DOHH2 (cell line): Measurements from ENCODE around the gene ZNF444.
"Not testable (repeated sequence)": the region's sequence is repeated elsewhere in the genome, so short reads cannot be mapped to it uniquely, and the experiment has no call there.

ENCODE experiments used
- H3F3A ChIP-seq: fragments of 200-600 bp; sonication (generic), shearing (Covaris generic); 2 replicates; pipeline ENCODE4 v1.6.0; 2016; ENCODE audit warnings: antibody characterized with exemption, mild to moderate bottlenecking; ENCODE audit not compliant: control insufficient read depth, insufficient read depth
- H3K27ac ChIP-seq: fragments of 200-600 bp; sonication (generic); 2 replicates; pipeline ENCODE4 v1.5.1; 2014; ENCODE audit warnings: low read depth, mild to moderate bottlenecking, low read length, moderate library complexity
- H3K27me3 ChIP-seq: fragments of 200-600 bp; sonication (generic); 2 replicates; pipeline ENCODE4 v1.6.1; 2014; ENCODE audit warnings: mild to moderate bottlenecking, low read length, mixed read lengths; ENCODE audit not compliant: control insufficient read depth
- H3K36me3 ChIP-seq: fragments of 200-600 bp; sonication (generic); 2 replicates; pipeline ENCODE4 v1.6.1; 2014; ENCODE audit warnings: mild to moderate bottlenecking, low read length, moderate library complexity, mixed read lengths; ENCODE audit not compliant: control insufficient read depth
- H3K4me1 ChIP-seq: fragments of 200-600 bp; sonication (generic); 2 replicates; pipeline ENCODE4 v1.6.1; 2014; ENCODE audit warnings: mild to moderate bottlenecking, low read length, mixed read lengths; ENCODE audit not compliant: control insufficient read depth
- H3K4me2 ChIP-seq: fragments of 200-600 bp; sonication (generic); 2 replicates; pipeline ENCODE4 v1.6.0; 2014; ENCODE audit warnings: mild to moderate bottlenecking, low read length, moderate library complexity
- H3K4me3 ChIP-seq: fragments of 200-600 bp; sonication (generic); 2 replicates; pipeline ENCODE4 v1.5.1; 2014; ENCODE audit warnings: mild to moderate bottlenecking, low read length, mixed read lengths
- H3K79me2 ChIP-seq: fragments of 200-600 bp; sonication (generic); 2 replicates; pipeline ENCODE4 v1.6.1; 2014; ENCODE audit warnings: mild to moderate bottlenecking, low read length, mixed read lengths; ENCODE audit not compliant: control insufficient read depth
- H3K9me2 ChIP-seq: fragments of 200-600 bp; sonication (generic); replicated peaks from 2 replicates; pipeline ENCODE4 v1.6.1; 2014; ENCODE audit warnings: mild to moderate bottlenecking, low read length, mixed read lengths; ENCODE audit not compliant: control insufficient read depth
- H3K9me3 ChIP-seq: fragments of 200-600 bp; sonication (generic); 2 replicates; pipeline ENCODE4 v1.6.1; 2014; ENCODE audit warnings: antibody characterized with exemption, low read length, mixed read lengths; ENCODE audit not compliant: control insufficient read depth, insufficient read depth
- H4K20me1 ChIP-seq: fragments of 200-600 bp; sonication (generic); 2 replicates; pipeline ENCODE4 v1.6.0; 2014; ENCODE audit warnings: low read depth, mild to moderate bottlenecking, antibody characterized with exemption, low read length, moderate library complexity; ENCODE audit not compliant: control insufficient read depth, insufficient read depth
- CTCF ChIP-seq: fragments of 200-600 bp; sonication (generic); IDR thresholded peaks from one replicate; pipeline ENCODE4 v1.5.1; 2014; ENCODE audit warnings: antibody characterized with exemption, mild to moderate bottlenecking, low read depth, low read length; ENCODE audit not compliant: poor library complexity, severe bottlenecking
- EZH2phosphoT487 ChIP-seq: fragments of 200-600 bp; sonication (generic); IDR thresholded peaks from 2 replicates; pipeline ENCODE4 v1.6.1; 2017; ENCODE audit warnings: borderline replicate concordance, mild to moderate bottlenecking, antibody characterized with exemption, low read length, moderate library complexity, mixed read lengths

Gene ZNF444

GRCh38 chr19:56170261-56170660 lies 29.2 kb downstream of the ZNF444 start:
- Histone ChIP-seq H3K4me1 (peaks cover 3% of the 10 kb centered on the region; the same call in 1 of the 2 replicates), H3K36me3 (no peaks in the 10 kb centered on the region), H3K4me2 (no peak overlapping the region), H3K27ac (no peak overlapping the region), H3K27me3 (no peaks in the 10 kb centered on the region), H3K9me2 (no peaks in the 10 kb centered on the region), H3K79me2 (no peaks in the 10 kb centered on the region), H4K20me1 (no peaks in the 10 kb centered on the region), H3K9me3 (no peaks in the 10 kb centered on the region), H3F3A (no peaks in the 10 kb centered on the region), H3K4me3 (no peak overlapping the region)
- TF ChIP-seq CTCF (no peak), EZH2phosphoT487 (no peak)

- no peaks in the 10 kb centered on the region for H3K9me3 ChIP-seq
- TF ChIP-seq EZH2phosphoT487 = no peak
- TF ChIP-seq CTCF = no peak
- H3K9me2 ChIP-seq = no peaks in the 10 kb centered on the region
- H4K20me1 ChIP-seq = no peaks in the 10 kb centered on the region
- H3K27me3 ChIP-seq = no peaks in the 10 kb centered on the region
- H3K36me3 ChIP-seq = no peaks in the 10 kb centered on the region
- H3K27ac ChIP-seq = no peak overlapping the region
- peaks cover 3% of the 10 kb centered on the region; the same call in 1 of the 2 replicates for H3K4me1 ChIP-seq
- no peak overlapping the region for H3K4me3 ChIP-seq
- H3K4me2 ChIP-seq = no peak overlapping the region
- H3F3A ChIP-seq = no peaks in the 10 kb centered on the region
- no peaks in the 10 kb centered on the region for H3K79me2 ChIP-seq
Observed at GRCh38 chr19:56174086-56174485, 33.0 kb downstream of the ZNF444 start.

- Histone ChIP-seq H3K4me1 (peaks cover 3% of the 10 kb centered on the region; the same call in 1 of the 2 replicates), H4K20me1 (no peaks in the 10 kb centered on the region), H3K9me3 (no peaks in the 10 kb centered on the region), H3K79me2 (no peaks in the 10 kb centered on the region), H3K9me2 (no peaks in the 10 kb centered on the region), H3K27me3 (no peaks in the 10 kb centered on the region), H3K27ac (no peak overlapping the region), H3K36me3 (no peaks in the 10 kb centered on the region), H3F3A (no peaks in the 10 kb centered on the region), H3K4me2 (no peak overlapping the region), H3K4me3 (no peak overlapping the region)
- no peak for TF ChIP-seq EZH2phosphoT487
- no peak for TF ChIP-seq CTCF
Observed at GRCh38 chr19:56174550-56174949, 33.5 kb downstream of the ZNF444 start.

- not testable (repeated sequence) for H3K79me2 ChIP-seq, H3K9me2 ChIP-seq, H3K4me1 ChIP-seq, H3K9me3 ChIP-seq, H3K27ac ChIP-seq, H3F3A ChIP-seq, H3K4me3 ChIP-seq, H4K20me1 ChIP-seq, H3K27me3 ChIP-seq, H3K4me2 ChIP-seq, H3K36me3 ChIP-seq
Observed at GRCh38 chr19:56175861-56176307, 34.8 kb downstream of the ZNF444 start, which contains the start of gene GALP. GALP (plus strand) TSS chr19:56176008; CDS start chr19:56177109, 1,101 bp downstream.

- not testable (repeated sequence) for H3K36me3 ChIP-seq, H3K9me2 ChIP-seq, H3K4me1 ChIP-seq, H3F3A ChIP-seq, H3K27ac ChIP-seq, H3K4me3 ChIP-seq, H3K79me2 ChIP-seq, H3K4me2 ChIP-seq, H3K27me3 ChIP-seq, H4K20me1 ChIP-seq, H3K9me3 ChIP-seq
Observed at GRCh38 chr19:56176310-56176709, 35.2 kb downstream of the ZNF444 start.
